ENCODE measurements around the gene RNF208.

DNA sequence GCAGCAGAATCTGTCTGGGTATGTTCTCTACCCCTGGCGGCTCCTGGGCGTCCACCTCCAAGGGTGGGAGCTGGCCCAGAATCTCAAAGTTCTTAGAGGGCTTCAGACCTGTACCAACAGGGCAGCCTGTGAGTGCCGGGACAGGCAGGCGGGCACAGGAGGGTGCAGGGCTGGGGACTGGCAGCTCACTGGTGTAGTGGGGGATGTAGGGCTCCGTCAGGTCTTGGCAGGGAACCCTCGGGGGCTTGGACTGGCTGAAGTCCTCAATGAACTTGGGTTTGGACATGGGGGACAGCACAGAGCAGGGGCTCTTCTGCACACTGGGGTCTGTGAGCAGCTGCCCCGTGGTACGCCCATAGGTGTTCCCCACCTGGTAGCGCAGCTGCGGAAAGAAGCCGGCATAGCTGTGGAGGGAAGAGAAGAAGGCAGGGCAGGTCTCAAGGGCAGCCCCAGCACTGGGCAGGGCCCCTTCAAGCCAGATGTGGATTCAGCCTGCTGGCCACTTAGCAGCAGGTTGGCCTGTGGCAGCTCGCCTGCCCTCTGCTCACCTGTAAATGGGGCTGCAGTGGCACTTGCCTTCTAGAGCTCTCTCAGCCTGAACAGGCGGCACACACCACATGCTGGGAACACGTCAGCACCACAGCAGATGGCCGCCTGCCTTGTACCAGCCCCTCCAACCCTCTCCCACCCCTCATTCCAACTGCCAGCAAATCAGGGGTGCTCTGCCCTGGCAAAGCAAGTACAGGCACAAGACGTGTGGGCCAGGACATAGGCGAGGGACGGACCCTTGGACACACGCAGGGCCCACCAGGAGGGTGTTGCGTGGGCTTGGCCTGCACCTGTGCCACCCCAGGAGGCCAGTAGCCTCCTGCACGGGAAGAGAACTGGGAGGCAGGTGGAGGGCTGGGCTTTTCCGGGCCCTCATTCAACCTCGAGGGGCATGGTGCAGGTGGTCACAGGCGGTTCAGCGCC, 23.7 kb upstream of the RNF208 start:
- TF ChIP-seq CTCF (IDR thresholded peaks at IDR 0.05): no peak
- TF ChIP-seq POLR2A (IDR thresholded peaks at IDR 0.05): no peak

Measured in testis (tissue), 2 donors.